GM12891 (cell line): ENCODE measurements around the gene RBM28.

Experiments
- POLR2A ChIP-seq: IDR thresholded peaks from 2 replicates; pipeline ENCODE4 v1.6.1; 2011; ENCODE audit warnings: low read depth, low read length, control low read depth
- POLR2AphosphoS5 ChIP-seq: IDR thresholded peaks from 2 replicates; pipeline ENCODE4 v1.6.1; 2011; ENCODE audit warnings: low read depth, low read length, control low read depth
- TAF1 ChIP-seq: IDR thresholded peaks from 2 replicates; pipeline ENCODE4 v1.6.1; 2011; ENCODE audit warnings: low read depth, low read length, control low read depth

- no peak for TF ChIP-seq TAF1
- TF ChIP-seq POLR2A, result no peak
- TF ChIP-seq POLR2AphosphoS5, result no peak
Measured at GRCh38 chr7:128353610-128354009, 9.9 kb upstream of the RBM28 start.
